Neural progenitor cell (in vitro differentiated cells): ENCODE data around the gene HAVCR1. TPM values are rescaled to one million over a fixed set of nuclear protein-coding genes. Genes with fewer than 3 reads are reported as not detected.
"Not testable (repeated sequence)": the region's sequence is repeated elsewhere in the genome, so short reads cannot be mapped to it uniquely, and the experiment has no call there.

Experiments
- DNase-seq: peaks from one replicate; pipeline ENCODE4 v3.0.0-alpha.2; 2016; ENCODE audit warnings: low spot score
- H2AFZ ChIP-seq: fragments of 200-600 bp; sonication (generic); replicated peaks from 2 replicates; pipeline ENCODE4 v1.6.1; 2016; ENCODE audit warnings: antibody characterized with exemption
- H3F3A ChIP-seq: fragments of 200-600 bp; sonication (generic); 2 replicates; pipeline ENCODE4 v1.6.1; 2016; ENCODE audit warnings: antibody characterized with exemption, low read depth
- H3K27ac ChIP-seq: fragments of 200-600 bp; sonication (generic); 2 replicates; pipeline ENCODE4 v1.5.1; 2016; ENCODE audit warnings: mild to moderate bottlenecking
- H3K27me3 ChIP-seq: fragments of 200-600 bp; sonication (generic); 2 replicates; pipeline ENCODE4 v1.6.1; 2016; ENCODE audit warnings: mild to moderate bottlenecking, moderate library complexity
- H3K36me3 ChIP-seq: fragments of 200-600 bp; sonication (generic); 2 replicates; pipeline ENCODE4 v1.5.1; 2016
- H3K4me1 ChIP-seq: fragments of 200-600 bp; sonication (generic); 2 replicates; pipeline ENCODE4 v1.6.1; 2016; ENCODE audit warnings: mixed run types
- H3K4me2 ChIP-seq: fragments of 200-600 bp; sonication (generic); 2 replicates; pipeline ENCODE4 v1.6.1; 2016
- H3K4me3 ChIP-seq: fragments of 200-600 bp; sonication (generic); 2 replicates; pipeline ENCODE4 v1.5.1; 2016
- H3K79me2 ChIP-seq: fragments of 200-600 bp; sonication (generic); 2 replicates; pipeline ENCODE4 v1.6.1; 2016; ENCODE audit warnings: low read depth
- H3K9ac ChIP-seq: fragments of 200-600 bp; sonication (generic); 2 replicates; pipeline ENCODE4 v1.6.1; 2016
- H3K9me3 ChIP-seq: fragments of 200-600 bp; sonication (generic); 2 replicates; pipeline ENCODE4 v1.5.1; 2016; ENCODE audit warnings: low read depth
- H4K20me1 ChIP-seq: fragments of 200-600 bp; sonication (generic); 2 replicates; pipeline ENCODE4 v1.6.1; 2016; ENCODE audit warnings: low read depth
- H3K27ac Mint-ChIP-seq: 3 replicates; pipeline ENCODE4 v1.8.0; 2021; ENCODE audit warnings: mixed read lengths
- H3K27me3 Mint-ChIP-seq: 2 replicates; pipeline ENCODE4 v1.8.0; 2022; ENCODE audit warnings: low read depth, mild to moderate bottlenecking, inconsistent platforms, moderate library complexity, mixed read lengths; ENCODE audit not compliant: insufficient read depth
- H3K36me3 Mint-ChIP-seq: 3 replicates; pipeline ENCODE4 v1.8.0; 2021; ENCODE audit warnings: mixed read lengths
- H3K4me1 Mint-ChIP-seq: 3 replicates; pipeline ENCODE4 v1.8.0; 2021; ENCODE audit warnings: mixed read lengths
- H3K4me3 Mint-ChIP-seq: 3 replicates; pipeline ENCODE4 v1.8.0; 2021; ENCODE audit warnings: mild to moderate bottlenecking, moderate library complexity, mixed read lengths
- H3K9me3 Mint-ChIP-seq: 3 replicates; pipeline ENCODE4 v1.8.0; 2020; ENCODE audit warnings: mixed read lengths
- EZH2 ChIP-seq: fragments of 200-600 bp; sonication (generic); IDR thresholded peaks from 2 replicates; pipeline ENCODE4 v1.6.1; 2017; ENCODE audit warnings: antibody characterized with exemption, mild to moderate bottlenecking, moderate library complexity
- EZH2phosphoT487 ChIP-seq: fragments of 200-600 bp; sonication (generic); IDR thresholded peaks from 2 replicates; pipeline ENCODE4 v1.6.1; 2017; ENCODE audit warnings: antibody characterized with exemption
- total RNA-seq: library from RNA; depleted of rRNA; stranded (reverse); fragments of >200 nt; gene quantifications from 2 replicates; pipeline ENCODE4 v1.2.3, GENCODE V29; 2015; ENCODE audit warnings: low replicate concordance
- TF ChIP-seq, protein P1 (sequence below): fragments of 200-600 bp; sonication (generic); IDR thresholded peaks from 2 replicates; pipeline ENCODE4 v1.5.1; 2017; ENCODE audit warnings: antibody characterized with exemption, mild to moderate bottlenecking

The HAVCR1 gene
- total RNA-seq, 1 donor from 2014 or later = not detected

DNA sequence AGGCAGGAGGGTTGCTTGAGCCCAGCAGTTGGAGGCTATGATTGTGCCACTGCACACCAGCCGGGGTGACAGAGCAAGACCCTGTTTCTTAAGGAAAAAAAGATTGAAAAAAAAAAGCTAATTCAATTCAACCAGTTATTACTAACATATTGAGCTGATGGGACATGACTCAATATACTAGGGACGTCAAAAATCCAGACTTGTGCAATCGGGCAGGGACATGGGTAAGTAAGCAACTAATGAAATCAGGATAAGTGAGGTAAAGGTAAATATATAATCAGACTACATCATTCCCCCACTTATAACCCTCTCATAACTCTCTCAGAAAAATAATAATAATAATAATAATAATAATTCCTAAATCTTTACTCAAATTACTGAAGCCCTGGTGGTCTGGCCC, 975 bp upstream of the HAVCR1 start:
- H3K36me3 ChIP-seq = no peaks in the 10 kb centered on the region
- no peaks in the 10 kb centered on the region for H3K36me3 Mint-ChIP-seq
- no peaks in the 10 kb centered on the region for H3K27me3 ChIP-seq
- H3K79me2 ChIP-seq = no peaks in the 10 kb centered on the region
- no peaks in the 10 kb centered on the region for H3K4me1 Mint-ChIP-seq
- H2AFZ ChIP-seq = no peak overlapping the region
- H3K9me3 Mint-ChIP-seq = peaks cover 2% of the 10 kb centered on the region
- H3K4me3 ChIP-seq = no peak overlapping the region
- no peak for DNase-seq
- H3K27me3 Mint-ChIP-seq = peaks cover 3% of the 10 kb centered on the region
- H3K4me2 ChIP-seq = no peak overlapping the region
- no peaks in the 10 kb centered on the region for H4K20me1 ChIP-seq
- no peak for TF ChIP-seq EZH2
- TF ChIP-seq, protein P1, sequence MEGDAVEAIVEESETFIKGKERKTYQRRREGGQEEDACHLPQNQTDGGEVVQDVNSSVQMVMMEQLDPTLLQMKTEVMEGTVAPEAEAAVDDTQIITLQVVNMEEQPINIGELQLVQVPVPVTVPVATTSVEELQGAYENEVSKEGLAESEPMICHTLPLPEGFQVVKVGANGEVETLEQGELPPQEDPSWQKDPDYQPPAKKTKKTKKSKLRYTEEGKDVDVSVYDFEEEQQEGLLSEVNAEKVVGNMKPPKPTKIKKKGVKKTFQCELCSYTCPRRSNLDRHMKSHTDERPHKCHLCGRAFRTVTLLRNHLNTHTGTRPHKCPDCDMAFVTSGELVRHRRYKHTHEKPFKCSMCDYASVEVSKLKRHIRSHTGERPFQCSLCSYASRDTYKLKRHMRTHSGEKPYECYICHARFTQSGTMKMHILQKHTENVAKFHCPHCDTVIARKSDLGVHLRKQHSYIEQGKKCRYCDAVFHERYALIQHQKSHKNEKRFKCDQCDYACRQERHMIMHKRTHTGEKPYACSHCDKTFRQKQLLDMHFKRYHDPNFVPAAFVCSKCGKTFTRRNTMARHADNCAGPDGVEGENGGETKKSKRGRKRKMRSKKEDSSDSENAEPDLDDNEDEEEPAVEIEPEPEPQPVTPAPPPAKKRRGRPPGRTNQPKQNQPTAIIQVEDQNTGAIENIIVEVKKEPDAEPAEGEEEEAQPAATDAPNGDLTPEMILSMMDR = no peak
- no peak for TF ChIP-seq EZH2phosphoT487
- H3K4me1 ChIP-seq = no peaks in the 10 kb centered on the region
- H3K9me3 ChIP-seq = no peaks in the 10 kb centered on the region
- no peaks in the 10 kb centered on the region for H3F3A ChIP-seq
- no peak overlapping the region for H3K27ac Mint-ChIP-seq
- no peak overlapping the region for H3K27ac ChIP-seq
- H3K4me3 Mint-ChIP-seq = no peak overlapping the region
- H3K9ac ChIP-seq = no peak overlapping the region

DNA sequence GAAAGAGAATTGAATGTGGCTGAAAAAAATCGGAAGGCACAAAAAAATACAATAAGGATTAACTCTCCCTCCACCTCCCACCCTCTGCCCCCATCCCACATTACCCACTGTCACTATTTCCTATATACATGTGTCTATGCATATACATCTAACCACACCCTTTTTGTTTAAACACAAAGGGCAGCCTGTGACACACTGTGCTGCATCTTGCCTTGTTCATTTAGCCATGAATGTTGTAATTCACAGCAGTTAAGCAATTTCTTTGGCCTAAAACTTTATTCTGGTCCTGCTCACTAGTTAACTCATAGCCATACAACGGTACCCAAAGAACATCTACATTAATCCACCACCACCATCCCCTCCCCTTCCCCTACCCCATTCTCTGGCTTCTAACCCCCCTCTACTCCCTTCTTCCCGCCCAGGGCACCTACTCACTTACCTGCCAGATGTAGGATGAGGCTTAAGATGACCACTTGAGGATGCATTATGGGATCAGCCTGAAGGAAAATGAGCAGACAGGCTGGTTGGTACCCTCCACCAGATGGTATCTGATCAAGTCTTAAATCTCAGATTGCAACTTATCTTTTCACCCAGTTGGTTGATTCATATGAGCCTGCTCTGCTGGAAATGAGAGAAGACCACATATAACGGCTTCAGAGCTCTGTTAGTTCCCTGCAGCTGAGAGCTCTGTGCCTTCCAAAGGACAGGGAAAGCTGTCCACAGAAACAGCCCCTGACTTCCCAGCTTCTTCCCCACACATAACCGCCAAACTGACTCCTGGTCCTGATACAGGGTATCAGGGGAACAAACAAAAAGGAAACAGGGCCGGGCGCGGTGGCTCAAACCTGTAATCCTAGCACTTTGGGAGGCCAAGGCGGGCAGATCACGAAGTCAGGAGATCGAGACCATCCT, 1.2 kb downstream of the HAVCR1 start:
- Histone ChIP-seq H3K36me3 (no peaks in the 10 kb centered on the region), H3K4me3 (no peak overlapping the region), H3K4me1 (no peaks in the 10 kb centered on the region), H3F3A (no peaks in the 10 kb centered on the region), H3K79me2 (no peaks in the 10 kb centered on the region), H3K9me3 (no peaks in the 10 kb centered on the region), H4K20me1 (no peaks in the 10 kb centered on the region), H3K9ac (no peak overlapping the region), H3K27ac (no peak overlapping the region), H3K27me3 (no peaks in the 10 kb centered on the region), H2AFZ (no peak overlapping the region), H3K4me2 (no peak overlapping the region)
- no peak overlapping the region for H3K4me3 Mint-ChIP-seq
- no peak for DNase-seq
- TF ChIP-seq, protein P1 = no peak
- H3K4me1 Mint-ChIP-seq = no peaks in the 10 kb centered on the region
- H3K36me3 Mint-ChIP-seq = no peaks in the 10 kb centered on the region
- peaks cover 3% of the 10 kb centered on the region for H3K27me3 Mint-ChIP-seq
- H3K27ac Mint-ChIP-seq = no peak overlapping the region
- H3K9me3 Mint-ChIP-seq = peaks cover 2% of the 10 kb centered on the region

DNA sequence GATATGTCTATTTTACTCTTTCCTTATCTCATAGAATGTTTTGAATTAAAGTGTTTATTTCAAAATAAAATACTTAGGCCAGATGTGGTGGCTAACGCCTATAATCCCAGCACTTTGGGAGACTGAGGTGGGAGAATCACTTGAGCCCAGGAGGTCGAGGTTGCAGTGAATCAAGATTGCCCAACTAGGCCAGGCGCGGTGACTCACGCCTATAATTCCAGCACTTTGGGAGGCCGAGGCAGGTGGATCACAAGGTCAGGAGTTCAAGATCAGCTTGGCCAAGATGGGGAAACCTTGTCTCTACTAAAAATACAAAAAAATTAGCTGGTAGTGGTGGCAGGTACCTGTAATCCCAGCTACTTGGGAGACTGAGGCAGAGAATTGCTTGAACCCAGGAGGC, 2.1 kb downstream of the HAVCR1 start:
- H3K4me3 Mint-ChIP-seq, H3K4me3 ChIP-seq, DNase-seq, H3K9ac ChIP-seq, H3K27ac ChIP-seq, H3F3A ChIP-seq, H3K27me3 Mint-ChIP-seq, H3K79me2 ChIP-seq, H3K27me3 ChIP-seq, H4K20me1 ChIP-seq, H2AFZ ChIP-seq, H3K4me1 Mint-ChIP-seq, H3K27ac Mint-ChIP-seq, H3K36me3 ChIP-seq, H3K9me3 ChIP-seq, H3K4me2 ChIP-seq, H3K36me3 Mint-ChIP-seq, H3K9me3 Mint-ChIP-seq, H3K4me1 ChIP-seq: not testable (repeated sequence)

DNA sequence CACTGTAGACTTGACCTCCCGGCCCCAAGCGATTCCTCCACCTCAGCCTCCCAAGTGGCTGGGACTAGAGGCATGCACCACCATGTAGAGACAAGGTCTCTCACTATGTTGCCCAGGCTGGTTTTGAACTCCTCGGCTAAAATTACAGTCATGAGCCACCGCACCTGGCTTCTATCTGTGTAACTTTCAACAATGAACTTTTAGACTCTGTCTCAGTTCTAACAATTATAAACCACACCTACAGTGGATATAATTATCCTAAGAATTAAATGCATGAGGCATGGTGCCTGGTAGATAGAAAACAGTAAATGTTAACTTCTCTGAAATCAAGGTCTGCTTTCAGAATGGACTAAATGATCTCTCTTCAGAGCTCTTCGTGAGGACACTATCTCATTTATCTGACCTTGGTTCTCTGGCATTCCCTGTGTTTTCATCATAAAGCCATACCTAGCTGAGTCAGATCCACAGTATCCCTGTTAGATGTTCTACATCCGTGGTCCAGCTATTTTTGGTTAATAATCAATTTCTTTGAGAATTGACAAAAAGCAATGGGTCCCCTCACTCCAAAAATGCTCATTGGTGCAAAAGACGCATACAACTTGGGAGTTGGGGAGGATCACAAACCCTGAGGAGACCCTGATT, 7.2 kb downstream of the HAVCR1 start:
- Histone ChIP-seq H3K27me3 (no peaks in the 10 kb centered on the region), H3K27ac (no peak overlapping the region), H2AFZ (no peak overlapping the region), H4K20me1 (no peaks in the 10 kb centered on the region), H3K9ac (no peak overlapping the region), H3K79me2 (no peaks in the 10 kb centered on the region), H3K4me2 (no peak overlapping the region), H3K4me3 (no peak overlapping the region), H3K4me1 (no peaks in the 10 kb centered on the region), H3K9me3 (no peaks in the 10 kb centered on the region), H3F3A (no peaks in the 10 kb centered on the region), H3K36me3 (no peaks in the 10 kb centered on the region)
- TF ChIP-seq EZH2phosphoT487 (no peak), EZH2 (no peak)
- TF ChIP-seq, protein P1 = no peak
- H3K4me3 Mint-ChIP-seq = no peak overlapping the region
- H3K27ac Mint-ChIP-seq = no peak overlapping the region
- H3K9me3 Mint-ChIP-seq = no peaks in the 10 kb centered on the region
- H3K4me1 Mint-ChIP-seq = no peaks in the 10 kb centered on the region
- no peaks in the 10 kb centered on the region for H3K36me3 Mint-ChIP-seq
- no peak for DNase-seq
- peaks cover 2% of the 10 kb centered on the region for H3K27me3 Mint-ChIP-seq
